Stimulated activated CD4-positive, alpha-beta T cell treated with anti-CD3 and anti-CD28 coated beads, Interleukin-1b, Interleukin-23, amount 100 ng/mL, for 1 hour (primary cell): ENCODE results near the gene ADAMTS12.
"Not testable (repeated sequence)": the region's sequence is repeated elsewhere in the genome, so short reads cannot be mapped to it uniquely, and the experiment has no call there.

ENCODE experiments used
- DNase-seq, 2 donors: peaks; one replicate each; pipeline ENCODE4 v3.0.0-alpha.2; 2020; ENCODE audit warnings: low read depth in 2 of 2

ADAMTS12 gene

DNA sequence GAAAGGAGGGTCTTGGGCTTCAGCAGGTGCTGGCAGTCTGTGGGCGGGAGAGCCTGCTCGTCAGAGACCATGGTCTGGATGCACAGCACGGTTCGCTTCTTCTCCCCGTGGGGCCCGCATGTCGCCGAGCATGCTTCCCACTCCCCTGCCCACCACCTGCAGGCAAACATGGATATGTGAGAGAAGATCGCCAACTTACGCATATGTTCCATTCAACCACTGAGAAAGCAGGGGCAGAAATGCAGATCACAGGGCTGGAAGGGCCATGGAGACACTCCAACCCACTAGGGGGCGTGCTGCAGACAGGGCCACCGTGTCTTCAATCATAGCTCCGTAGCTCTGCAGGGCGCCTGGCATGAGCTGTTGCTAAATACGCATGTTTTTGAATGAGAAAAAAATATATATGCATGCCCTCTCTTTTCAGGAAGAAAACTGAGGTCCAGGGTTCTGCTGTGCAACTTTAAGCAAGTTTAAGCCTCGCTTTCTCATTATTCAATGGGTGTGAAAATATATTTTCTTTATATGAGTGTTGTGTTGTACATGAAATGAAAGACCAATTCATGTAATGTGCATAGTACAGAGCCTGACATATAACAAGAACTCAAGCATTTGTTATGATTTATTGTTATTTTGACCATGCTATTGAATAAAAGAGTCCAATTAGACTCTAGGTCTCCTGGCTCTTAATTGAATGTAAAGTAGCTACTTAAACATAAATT, 303.0 kb downstream of the ADAMTS12 start:
- DNase-seq: peak in 1 of 2 donors; percentile 4

GRCh38 chr5:33583332-33583731, 308.5 kb downstream of the ADAMTS12 start:
- no peak for DNase-seq

- no peak for DNase-seq
These were observed 309.4 kb downstream of the ADAMTS12 start for GRCh38 chr5:33582417-33582816.

DNA sequence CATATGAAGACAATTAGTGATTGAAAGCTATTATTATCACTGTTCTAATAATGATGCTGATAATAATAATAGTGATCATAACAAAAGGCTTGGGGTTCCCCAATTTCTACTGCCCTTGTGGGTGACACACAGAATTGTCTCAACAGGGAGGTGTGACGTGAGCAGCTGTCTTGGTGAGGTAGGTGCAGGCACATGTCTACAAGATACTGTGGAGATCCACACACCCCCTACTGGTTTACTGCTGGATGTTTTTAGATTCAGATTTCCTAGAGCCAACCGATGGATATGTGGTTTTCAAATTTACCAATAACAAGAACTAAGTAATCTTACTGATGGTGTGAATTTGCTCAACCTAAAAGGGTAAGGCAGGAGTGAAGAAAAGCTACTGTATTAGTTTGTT, 312.0 kb downstream of the ADAMTS12 start:
- DNase-seq: no peak

DNA sequence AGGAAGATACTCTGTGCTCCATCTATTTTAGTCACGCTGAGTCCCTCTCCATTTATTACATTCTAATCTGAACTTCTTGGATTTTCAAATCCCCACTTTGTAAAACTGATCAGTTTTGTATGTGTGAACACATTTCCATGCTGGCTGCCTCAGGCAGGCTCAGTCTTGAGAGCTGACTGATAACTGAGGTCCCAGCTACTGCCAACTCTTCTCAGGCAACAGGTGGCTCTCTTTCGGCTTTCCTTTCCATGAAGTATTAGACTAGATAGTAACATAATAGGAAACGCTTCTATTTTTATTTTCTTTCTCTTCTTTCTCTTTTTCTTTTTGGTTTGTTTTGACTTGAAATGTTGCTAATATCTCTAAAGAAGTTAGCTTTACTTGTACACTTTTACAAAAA, 312.6 kb downstream of the ADAMTS12 start:
- DNase-seq: no peak

DNA sequence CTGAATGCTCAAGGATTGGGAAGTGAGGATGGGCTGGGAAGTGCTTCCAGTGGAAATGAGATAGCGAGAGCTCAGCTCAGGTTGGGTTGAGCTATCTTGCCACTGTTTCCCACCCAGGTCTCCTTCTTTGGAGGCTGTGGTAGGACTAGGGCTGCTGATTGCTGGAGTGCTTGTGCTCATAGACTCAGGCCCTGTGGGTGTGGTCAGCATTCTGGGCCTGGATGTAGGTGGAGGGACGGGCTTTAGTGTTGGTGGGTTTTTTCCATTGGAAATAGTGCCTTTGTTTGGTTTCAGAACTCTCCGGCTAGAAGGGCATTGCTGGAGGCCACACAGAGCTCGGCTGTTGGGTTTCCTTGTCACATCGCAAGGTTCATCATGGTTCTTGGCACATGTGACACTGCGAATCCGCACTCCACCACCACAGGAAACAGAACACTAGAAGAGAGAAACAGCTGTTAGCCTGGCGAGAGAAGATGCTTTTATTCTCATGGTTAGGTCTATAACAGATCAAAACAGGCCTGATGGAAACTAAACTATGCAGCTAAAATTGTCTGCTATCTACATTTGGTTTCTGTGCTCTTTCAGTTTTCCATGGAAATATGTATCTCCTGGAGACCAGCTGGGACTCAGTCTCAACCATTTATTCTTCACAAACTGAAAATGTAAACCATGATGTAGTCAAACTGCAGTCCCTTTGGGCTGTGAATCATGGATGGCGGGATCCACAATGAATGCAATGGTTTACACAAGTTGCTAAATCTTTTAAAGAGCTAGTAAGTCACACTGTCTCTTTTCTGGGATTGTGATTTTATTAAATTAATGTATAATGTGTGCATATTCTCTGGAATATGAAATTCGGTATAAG, 314.8 kb downstream of the ADAMTS12 start:
- no peak for DNase-seq

- no peak for DNase-seq
These were observed 326.5 kb downstream of the ADAMTS12 start for GRCh38 chr5:33565324-33565723.

GRCh38 chr5:33563983-33564908, 327.5 kb downstream of the ADAMTS12 start:
- DNase-seq: no peak

DNA sequence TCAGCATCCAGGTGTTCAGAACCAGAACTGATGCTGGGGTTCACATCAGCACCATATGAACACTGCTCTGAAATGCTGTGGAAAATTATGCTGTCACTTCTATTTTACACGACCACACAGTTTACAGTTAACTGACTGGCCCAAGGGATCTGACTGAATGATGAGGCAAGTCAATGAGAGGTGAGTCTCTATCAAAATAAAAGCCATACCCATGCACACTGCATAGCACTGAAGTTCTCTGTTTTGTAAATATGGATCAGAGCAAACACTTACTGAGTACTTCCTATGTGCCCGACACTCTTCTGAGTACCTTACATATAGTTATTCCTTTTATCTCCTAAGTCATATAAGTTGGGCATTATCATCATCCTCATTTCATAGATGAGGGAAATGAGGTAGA, 328.3 kb downstream of the ADAMTS12 start:
- DNase-seq: no peak

DNA sequence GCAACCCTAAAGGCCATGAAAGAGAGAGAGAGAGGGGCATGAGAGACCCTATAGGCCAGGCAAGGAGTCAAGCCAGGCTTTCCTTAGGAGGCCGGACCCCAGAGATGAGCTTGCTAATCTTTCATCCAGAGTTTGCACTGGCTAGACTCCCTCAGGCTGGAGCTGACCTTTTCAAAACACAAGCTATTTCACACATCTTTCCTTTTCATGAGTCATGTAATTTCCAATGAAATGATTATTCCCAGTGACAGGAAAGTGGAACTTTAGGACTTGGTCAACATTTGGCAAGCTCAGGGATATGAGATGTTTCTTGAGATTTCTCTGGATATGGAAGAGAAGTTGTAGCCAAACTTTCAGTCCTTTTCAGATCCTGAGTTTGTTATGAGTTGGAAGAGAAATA, 333.3 kb downstream of the ADAMTS12 start:
- DNase-seq: no peak

DNA sequence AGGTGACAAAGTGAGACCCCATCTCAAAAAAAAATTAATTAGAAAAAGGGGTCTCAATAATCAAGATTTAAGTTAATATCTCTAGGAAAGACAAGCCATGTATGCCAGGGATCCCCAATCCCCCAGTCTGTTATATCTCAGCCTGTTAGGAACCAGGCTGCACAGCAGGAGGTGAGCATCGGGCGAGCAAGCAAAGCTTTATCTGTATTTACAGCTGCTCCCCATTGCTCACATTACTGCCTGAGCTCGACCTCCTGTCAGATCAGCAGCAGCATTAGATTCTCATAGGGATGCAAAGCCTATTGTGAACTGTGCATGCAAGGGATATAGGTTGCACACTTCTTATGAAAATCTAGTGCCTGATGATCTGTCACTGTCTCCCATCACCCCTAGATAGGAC, 334.2 kb downstream of the ADAMTS12 start:
- DNase-seq: no peak

GRCh38 chr5:33556330-33557328, 335.2 kb downstream of the ADAMTS12 start:
- no peak for DNase-seq

DNA sequence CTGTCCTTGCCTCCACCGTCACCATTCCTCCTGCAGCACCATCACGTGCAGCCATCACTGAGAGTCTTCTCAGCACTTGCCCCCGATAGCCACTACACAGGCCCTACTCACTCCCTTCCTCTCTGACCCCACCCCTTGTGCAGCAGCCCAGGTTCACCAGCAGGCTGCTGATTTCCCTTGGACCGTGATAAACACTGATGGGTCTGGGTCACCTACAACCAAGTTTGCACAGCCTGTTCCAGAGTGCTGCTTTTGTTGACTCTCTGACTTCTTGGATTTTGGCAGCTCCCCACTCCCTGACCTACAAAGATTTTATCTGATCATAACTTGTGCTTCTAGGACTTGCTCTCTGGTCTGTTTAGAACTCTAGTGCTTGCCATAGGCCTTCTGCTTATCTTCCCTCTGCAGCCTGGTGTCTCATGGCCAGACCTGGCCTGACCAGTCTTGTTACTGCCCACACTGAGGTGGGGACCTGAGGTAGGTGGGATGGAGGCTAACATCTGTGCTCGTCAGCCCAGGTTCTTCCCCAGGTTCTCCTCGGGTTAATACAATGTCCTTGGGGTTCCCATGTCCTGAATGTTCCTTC, 341.7 kb downstream of the ADAMTS12 start:
- no peak for DNase-seq

DNA sequence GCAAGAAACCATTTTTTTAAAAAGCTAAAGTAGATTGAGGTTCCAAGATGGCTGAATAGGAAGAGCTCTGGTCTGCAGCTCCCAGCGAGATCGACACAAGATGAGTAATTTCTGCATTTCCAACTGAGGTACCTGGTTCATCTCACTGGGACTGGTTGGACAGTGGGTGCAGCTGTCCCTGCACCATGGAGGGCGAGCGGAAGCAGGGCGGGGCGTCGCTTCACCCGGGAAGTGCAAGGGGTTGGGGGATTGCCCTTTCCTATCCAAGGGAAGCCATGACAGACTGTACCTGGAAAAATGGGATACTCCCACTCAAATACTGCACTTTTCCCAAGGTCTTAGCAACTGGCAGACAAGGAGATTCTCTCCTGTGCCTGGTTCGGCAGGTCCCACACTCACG, 352.0 kb downstream of the ADAMTS12 start:
- not testable (repeated sequence) for DNase-seq

DNA sequence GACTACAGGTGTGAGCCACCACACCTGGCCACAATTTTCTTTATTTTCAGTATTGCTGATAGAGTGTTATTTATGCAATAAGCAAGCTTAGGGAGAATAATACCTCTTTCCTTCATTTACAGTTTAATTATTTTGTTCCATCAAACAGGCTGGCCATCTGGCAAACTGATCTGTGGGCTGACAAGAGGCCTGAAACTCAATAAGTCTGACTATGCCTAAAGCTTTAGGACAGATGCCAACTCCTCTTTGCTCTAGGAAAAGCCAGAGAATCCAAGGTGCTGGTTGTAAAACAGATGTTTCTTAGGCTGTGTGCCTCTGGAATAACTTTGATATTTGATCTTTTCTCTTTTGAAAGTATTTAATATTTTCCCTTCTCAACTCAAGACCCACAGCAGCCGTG, 352.6 kb downstream of the ADAMTS12 start:
- DNase-seq: no peak

GRCh38 chr5:33538201-33538600, 353.6 kb downstream of the ADAMTS12 start:
- DNase-seq: no peak

DNA sequence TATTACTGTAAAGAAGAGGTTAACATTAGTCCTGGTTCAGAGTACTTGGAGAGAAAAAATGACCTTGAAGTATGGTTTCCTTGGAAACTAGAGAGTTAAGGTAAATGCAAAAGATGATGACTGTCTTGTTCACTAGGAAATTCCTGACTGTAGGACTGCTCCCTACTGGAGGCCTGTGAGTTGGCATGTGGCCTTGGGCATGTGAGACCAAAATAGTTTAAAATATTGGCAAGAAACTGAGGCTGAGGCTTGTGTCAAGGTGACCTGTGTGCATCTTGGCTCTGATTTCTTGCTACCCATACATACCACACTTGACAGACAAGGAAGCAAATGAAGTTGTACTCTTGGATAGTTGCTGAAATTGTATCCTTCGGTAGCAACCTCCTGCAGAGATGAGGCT, 354.6 kb downstream of the ADAMTS12 start:
- no peak for DNase-seq

- DNase-seq: no peak
These were observed 355.0 kb downstream of the ADAMTS12 start for GRCh38 chr5:33536802-33537201.

- DNase-seq: no peak
These were observed 360.0 kb downstream of the ADAMTS12 start for GRCh38 chr5:33531824-33532223.

DNA sequence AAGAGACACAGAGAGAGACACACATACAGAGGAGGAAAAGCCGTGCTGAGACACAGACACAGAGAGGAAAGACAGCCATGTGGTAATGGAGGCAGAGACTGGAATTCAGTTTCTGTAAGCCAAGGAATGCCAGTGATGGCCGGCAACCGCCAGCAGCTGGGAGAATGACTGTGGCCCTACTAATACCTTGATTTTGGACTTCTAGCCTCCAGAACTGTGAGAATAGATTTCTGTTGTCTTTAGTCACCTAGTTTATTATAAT, 360.8 kb downstream of the ADAMTS12 start:
- no peak for DNase-seq
